ENCODE results near the gene MARCHF11. TPM values are rescaled to one million over a fixed set of nuclear protein-coding genes. Genes with fewer than 3 reads are reported as not detected.

MARCHF11 gene
- total RNA-seq, 1 experiment from 2014 or later: not detected

- no peak for TF ChIP-seq POLR2AphosphoS5 (IDR thresholded peaks at IDR 0.05; ENCODE audit: low read depth, low read length)
- TF ChIP-seq MAX (IDR thresholded peaks at IDR 0.05): no peak
- TF ChIP-seq RAD21 (IDR thresholded peaks at IDR 0.05; ENCODE audit: low read depth): no peak
- TF ChIP-seq ZFX (IDR thresholded peaks at IDR 0.05): no peak
- TF ChIP-seq ATF3 (IDR thresholded peaks at IDR 0.05): no peak
- TF ChIP-seq EGR1 (IDR thresholded peaks at IDR 0.05; ENCODE audit: low read depth): no peak
Measured at GRCh38 chr5:16225927-16226326, 46.3 kb upstream of the MARCHF11 start (continued).

- Histone ChIP-seq H3K4me1 (ENCODE audit: control insufficient read depth in 1 of 2, insufficient read depth in 2 of 2, low read length in 2 of 2) (no peaks in the 10 kb centered on the region), H3K4me3 (replicated peaks in 1 of 2; ENCODE audit: low read depth in 1 of 2, low read length in 2 of 2) (no peak overlapping the region), H3K9me2 (ENCODE audit: insufficient read depth) (no peaks in the 10 kb centered on the region), H3K9ac (ENCODE audit: low read length) (no peak overlapping the region), H3K36me3 (ENCODE audit: control insufficient read depth in 1 of 2, insufficient read depth in 2 of 2, low read length in 2 of 2) (no peaks in the 10 kb centered on the region), H3K4me2 (ENCODE audit: low read length) (no peak overlapping the region), H4K20me1 (ENCODE audit: insufficient read depth) (no peaks in the 10 kb centered on the region), H3K9me3 (ENCODE audit: control insufficient read depth in 1 of 2, insufficient read depth in 1 of 2, low read depth in 1 of 2, low read length in 2 of 2) (peaks cover 0 to 3% of the 10 kb centered on the region in 2 experiments; a peak in 1 of 4 replicates), H3K27ac (ENCODE audit: low read depth, low read length) (no peak overlapping the region), H3K79me2 (ENCODE audit: insufficient read depth, low read length) (no peaks in the 10 kb centered on the region), H2AFZ (ENCODE audit: low read depth, low read length, poor library complexity, severe bottlenecking) (no peak overlapping the region), H3K27me3 (ENCODE audit: insufficient read depth, low read length) (no peaks in the 10 kb centered on the region)
- CTCF ChIA-PET: no interaction called here
- RAD21 ChIA-PET (ENCODE audit: low non-redundant PET in 1 of 2, low total read pairs in 2 of 2, uncharacterized antibody in 2 of 2, unreplicated experiment in 2 of 2): no interaction called here
- POLR2A ChIA-PET: no interaction called here
- no peak for TF ChIP-seq TCF7L2 (IDR thresholded peaks at IDR 0.05; ENCODE audit: borderline replicate concordance, extremely low read depth, insufficient read depth, insufficient read length)
- no TSS peak for BruUV-seq (replicated peaks)
- ATAC-seq (no peak), DNase-seq (ENCODE audit: low read depth, low spot score) (no peak)
- intact Hi-C loops (cut with micrococcal nuclease): no loop called here
Measured at GRCh38 chr5:16192311-16192710, 12.7 kb upstream of the MARCHF11 start.

- no peak overlapping the region for H3K4me3 ChIP-seq (replicated peaks in 1 of 2; ENCODE audit: low read depth in 1 of 2, low read length in 2 of 2)
- no peak overlapping the region for H2AFZ ChIP-seq (ENCODE audit: low read depth, low read length, poor library complexity, severe bottlenecking)
- no peak overlapping the region for H3K4me2 ChIP-seq (ENCODE audit: low read length)
- RAD21 ChIA-PET (ENCODE audit: low non-redundant PET in 1 of 2, low total read pairs in 2 of 2, uncharacterized antibody in 2 of 2, unreplicated experiment in 2 of 2): no interaction called here
- CTCF ChIA-PET: no interaction called here
- intact Hi-C loops (cut with micrococcal nuclease): no loop called here
- POLR2A ChIA-PET: no interaction called here
- H3K27ac ChIP-seq (ENCODE audit: low read depth, low read length): no peak overlapping the region
- H3K4me1 ChIP-seq (ENCODE audit: control insufficient read depth in 1 of 2, insufficient read depth in 2 of 2, low read length in 2 of 2): no peaks in the 10 kb centered on the region
- H3K9ac ChIP-seq (ENCODE audit: low read length): no peak overlapping the region
- no peaks in the 10 kb centered on the region for H3K9me3 ChIP-seq (ENCODE audit: control insufficient read depth in 1 of 2, insufficient read depth in 1 of 2, low read depth in 1 of 2, low read length in 2 of 2)
- no peak for TF ChIP-seq CTCF (IDR thresholded peaks at IDR 0.05 in 2 of 3, conservative IDR thresholded peaks at IDR 0.05 in 1 of 3; ENCODE audit: borderline replicate concordance in 1 of 3, insufficient read depth in 1 of 3, low read depth in 2 of 3, low read length in 2 of 3)
- no peak for TF ChIP-seq CEBPB (IDR thresholded peaks at IDR 0.05; ENCODE audit: low read depth)
- TF ChIP-seq POLR2A (IDR thresholded peaks at IDR 0.05; ENCODE audit: borderline replicate concordance, extremely low read depth, insufficient read depth, insufficient read length): no peak
- no peak for TF ChIP-seq JUND (IDR thresholded peaks at IDR 0.05)
- no peak for TF ChIP-seq SIN3A (IDR thresholded peaks at IDR 0.05; ENCODE audit: low read depth)
- no peak for TF ChIP-seq FOSL1 (IDR thresholded peaks at IDR 0.05; ENCODE audit: low read depth)
- TF ChIP-seq ELF1 (IDR thresholded peaks at IDR 0.05; ENCODE audit: borderline replicate concordance, low read depth): no peak
- BruUV-seq (replicated peaks): no TSS peak
- ATAC-seq: no peak
- no peaks in the 10 kb centered on the region for H3K9me2 ChIP-seq (ENCODE audit: insufficient read depth)
- no peak for DNase-seq (ENCODE audit: low read depth, low spot score)
- no peaks in the 10 kb centered on the region for H3K27me3 ChIP-seq (ENCODE audit: insufficient read depth, low read length)
- no peaks in the 10 kb centered on the region for H3K36me3 ChIP-seq (ENCODE audit: control insufficient read depth in 1 of 2, insufficient read depth in 2 of 2, low read length in 2 of 2)
- H3K79me2 ChIP-seq (ENCODE audit: insufficient read depth, low read length): no peaks in the 10 kb centered on the region
- no peaks in the 10 kb centered on the region for H4K20me1 ChIP-seq (ENCODE audit: insufficient read depth)
Measured at GRCh38 chr5:16180789-16181082, 1.1 kb upstream of the MARCHF11 start.

Data from HCT116 (cell line).